Lower leg skin (tissue), 3 donors: ENCODE data around the gene TCL1B.

ENCODE experiments used
- CTCF ChIP-seq, 3 donors: fragments of 450-650 bp; IDR thresholded peaks; one replicate each; pipeline ENCODE4 v1.5.1; 2016; ENCODE audit warnings: antibody characterized with exemption in 3 of 3, mild to moderate bottlenecking in 3 of 3, moderate library complexity in 2 of 3
- POLR2A ChIP-seq, 2 donors: fragments of 450-650 bp; IDR thresholded peaks; one replicate each; pipeline ENCODE4 v1.6.1; 2016 to 2017; ENCODE audit warnings: antibody characterized with exemption in 2 of 2, mild to moderate bottlenecking in 1 of 2, moderate library complexity in 1 of 2

DNA sequence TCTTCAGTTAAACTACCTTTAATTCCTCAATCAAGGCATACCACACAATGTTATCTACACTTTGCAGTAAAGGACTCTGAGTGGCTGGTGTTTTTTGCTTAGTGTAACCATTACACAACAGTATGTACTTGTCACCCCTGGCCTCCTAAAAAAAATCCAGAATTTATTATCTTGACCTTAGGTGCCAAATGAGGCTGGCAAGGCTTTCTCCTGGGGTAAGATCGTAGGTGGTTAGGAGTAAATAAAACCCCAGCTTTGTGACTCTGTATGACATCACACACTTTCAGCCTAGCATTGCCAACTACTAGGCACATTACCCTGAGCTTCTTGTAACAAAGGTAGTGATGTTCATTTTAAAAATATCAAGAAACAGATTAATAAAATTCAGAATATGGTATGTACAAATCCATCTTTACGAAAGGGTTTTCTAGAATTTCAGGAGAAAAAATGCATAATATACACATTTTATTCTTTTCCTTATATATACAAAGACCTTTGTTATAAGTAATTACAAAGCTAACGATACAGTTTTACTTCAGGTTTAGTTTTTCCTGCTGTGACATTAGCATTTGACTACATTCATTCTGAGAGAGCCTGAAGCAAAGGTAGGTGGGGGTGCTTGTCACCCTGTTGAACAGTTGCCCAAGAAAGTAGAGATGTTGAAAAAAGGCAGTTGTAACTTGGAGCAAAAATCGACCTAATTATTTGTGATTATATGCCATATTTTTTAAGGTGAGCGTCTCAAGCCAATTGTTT, 14.2 kb downstream of the TCL1B start:
- TF ChIP-seq CTCF (IDR thresholded peaks at IDR 0.05), result no peak
- no peak for TF ChIP-seq POLR2A (IDR thresholded peaks at IDR 0.05)
